ENCODE data around the gene TULP1.

GRCh38 chr6:35473075-35473849, 39.4 kb downstream of the TULP1 start:
- TF ChIP-seq YY1 (IDR thresholded peaks at IDR 0.05; ENCODE audit: low read depth) (no peak), EP300 (IDR thresholded peaks at IDR 0.05; ENCODE audit: borderline replicate concordance) (no peak), TEAD4 (IDR thresholded peaks at IDR 0.05) (no peak), CREB1 (IDR thresholded peaks at IDR 0.05; ENCODE audit: low read depth) (no peak), NFIC (IDR thresholded peaks at IDR 0.05) (no peak), FOXM1 (IDR thresholded peaks at IDR 0.05; ENCODE audit: borderline replicate concordance, low read depth) (no peak)

Measured in Ishikawa (cell line).